Stomach (tissue), 4 donors: Measurements from ENCODE around the gene MRPS14.

Experiments used
- CTCF ChIP-seq, 7 experiments: fragments of 450-650 bp in 4 of 7; fragments of 200-600 bp in 3 of 7; sonication (generic) in 3 of 7; IDR thresholded peaks; one replicate each; pipeline ENCODE4 v1.5.1; 2016 to 2019; ENCODE audit warnings: antibody characterized with exemption in 7 of 7, control low read depth in 2 of 7, mild to moderate bottlenecking in 1 of 7
- POLR2A ChIP-seq, 4 donors: fragments of 450-650 bp; IDR thresholded peaks; one replicate each; pipeline ENCODE4 v1.6.1; 2016; ENCODE audit warnings: antibody characterized with exemption in 4 of 4, control low read depth in 2 of 4, mild to moderate bottlenecking in 1 of 4, moderate library complexity in 1 of 4
- POLR2AphosphoS5 ChIP-seq, 3 donors: sonication (generic); formaldehyde crosslinking; IDR thresholded peaks; one replicate each; pipeline ENCODE4 v1.6.1; 2016; ENCODE audit warnings: antibody characterized with exemption in 3 of 3

GRCh38 chr1:174990382-174990999 lies 32.7 kb downstream of the MRPS14 start:
- TF ChIP-seq POLR2A (IDR thresholded peaks at IDR 0.05): no peak
- TF ChIP-seq CTCF (IDR thresholded peaks at IDR 0.05): no peak
- peak in 2 of 3 donors; percentile 33 to 46 for TF ChIP-seq POLR2AphosphoS5 (IDR thresholded peaks at IDR 0.05)
